Stimulated activated CD4-positive, alpha-beta T cell treated with anti-CD3 and anti-CD28 coated beads, Interleukin-1b, Interleukin-23, amount 100 ng/mL, for 4 hours (primary cell): ENCODE data around the gene EMID1.
A peak's percentile ranks its signal among the peaks of the same experiment; 100 is the strongest.

ENCODE experiments used
- DNase-seq, 2 donors: peaks; one replicate each; pipeline ENCODE4 v3.0.0-alpha.2; 2020; ENCODE audit warnings: low read depth in 2 of 2

Gene EMID1

GRCh38 chr22:29205594-29206371 lies at the start of gene EMID1:
Gene EMID1 (plus strand): TSS chr22:29205896. CDS start chr22:29206039, 143 bp downstream.
- peak in 1 of 2 donors; percentile 9 for DNase-seq

GRCh38 chr22:29155966-29156365 lies 49.7 kb upstream of the EMID1 start:
- no peak for DNase-seq

- DNase-seq, result no peak
These were observed 49.2 kb upstream of the EMID1 start for GRCh38 chr22:29156507-29156906.

- no peak for DNase-seq
These were observed 47.7 kb upstream of the EMID1 start for GRCh38 chr22:29157759-29158535.

DNA sequence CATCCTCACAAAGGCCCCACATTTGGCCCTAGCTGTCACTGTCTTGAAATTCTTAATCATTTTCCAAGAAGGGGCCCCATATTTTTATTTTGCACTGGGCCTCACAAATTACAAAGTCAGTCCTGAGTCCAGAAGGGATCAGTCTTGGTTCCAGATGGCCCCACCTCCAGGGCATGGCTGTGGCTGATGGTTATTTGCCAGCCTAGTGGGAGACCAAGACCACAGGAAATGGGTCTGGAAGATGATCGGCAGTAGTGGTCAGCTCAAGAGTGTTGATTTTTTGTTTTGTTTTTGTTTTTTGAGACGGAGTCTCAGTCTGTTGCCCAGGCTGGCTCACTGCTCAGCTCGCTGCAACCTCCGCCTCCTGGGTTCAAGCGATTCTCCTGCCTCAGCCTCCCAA lies 47.1 kb upstream of the EMID1 start:
- DNase-seq, result no peak

DNA sequence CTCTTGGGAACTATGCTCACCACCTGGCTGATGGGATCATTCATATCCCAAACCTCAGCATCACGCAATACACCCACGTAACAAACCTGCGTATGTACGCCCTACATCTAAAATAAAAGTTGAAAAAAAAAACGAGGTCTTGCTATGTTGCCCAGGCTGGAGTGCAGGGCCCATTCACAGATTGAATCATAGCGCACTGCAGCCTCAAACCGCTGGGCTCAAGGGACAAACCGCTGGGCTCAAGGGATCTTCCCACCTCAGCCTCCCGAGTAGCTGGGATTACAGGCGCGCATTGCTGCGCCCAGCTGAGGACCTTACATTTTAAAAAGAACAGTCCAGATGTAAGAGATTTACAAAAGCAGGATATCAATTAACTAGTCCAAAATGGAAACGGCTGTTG lies 41.9 kb upstream of the EMID1 start:
- DNase-seq, result no peak

DNA sequence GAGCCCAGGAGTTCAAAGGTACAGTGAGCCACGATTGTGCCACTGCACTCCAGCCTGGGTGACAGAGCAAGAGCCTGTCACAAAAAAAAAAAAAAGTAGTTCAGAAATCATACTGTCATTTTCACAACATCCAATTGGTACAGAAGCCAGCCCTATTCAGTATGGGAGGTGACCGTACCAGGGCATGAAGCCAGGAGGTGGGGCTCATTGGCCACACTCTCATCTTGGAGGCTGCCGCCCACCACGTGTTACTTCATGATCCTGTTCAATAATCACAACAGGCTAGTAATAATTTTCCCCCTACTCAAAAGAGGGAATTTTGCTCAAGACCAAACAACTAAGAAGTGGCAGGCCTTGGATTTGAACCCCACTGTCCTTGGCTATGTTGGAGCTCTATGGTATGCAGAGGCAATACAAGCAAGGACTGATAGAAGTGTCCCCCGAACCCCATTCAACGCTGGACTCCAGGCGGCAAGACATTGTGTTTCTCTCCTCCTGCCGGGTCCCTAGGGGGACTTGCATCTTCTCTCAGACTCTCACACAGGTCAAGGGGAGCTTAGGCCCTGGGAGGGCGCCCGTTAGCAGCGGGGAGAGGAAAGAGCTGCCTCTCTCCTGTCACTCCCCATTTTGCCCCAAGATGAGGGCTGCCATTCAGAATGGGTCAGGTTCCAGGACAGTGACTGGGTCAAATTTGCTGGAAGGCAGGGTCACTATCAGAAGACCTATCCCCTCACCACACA lies 40.2 kb upstream of the EMID1 start:
- DNase-seq, result no peak

DNA sequence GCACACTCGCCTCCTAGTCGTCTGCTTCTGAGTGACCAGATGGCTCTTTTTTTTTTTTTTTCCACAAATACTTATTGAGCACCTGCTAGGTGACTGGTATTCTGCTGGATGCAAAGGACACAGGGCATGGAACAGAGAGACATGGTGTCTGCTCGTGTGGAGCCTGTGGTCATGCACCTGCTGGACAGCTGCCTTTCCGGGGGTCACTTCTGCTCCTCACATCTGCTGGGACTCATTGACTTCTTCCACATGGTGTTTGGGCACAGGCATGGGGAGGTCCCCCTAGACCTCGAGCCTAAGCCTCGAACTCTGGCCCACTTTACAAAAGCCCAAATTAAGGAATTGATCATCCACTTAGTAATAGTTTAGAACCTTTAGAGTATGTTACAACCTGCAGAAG lies 39.5 kb upstream of the EMID1 start:
- DNase-seq, result no peak

- DNase-seq, result peak in 1 of 2 donors; percentile 5
These were observed 38.4 kb upstream of the EMID1 start for GRCh38 chr22:29167032-29167911.

GRCh38 chr22:29171721-29172120 lies 34.0 kb upstream of the EMID1 start:
- no peak for DNase-seq

- DNase-seq, result no peak
These were observed 33.5 kb upstream of the EMID1 start for GRCh38 chr22:29172216-29172615.

- DNase-seq, result no peak
These were observed 30.3 kb upstream of the EMID1 start for GRCh38 chr22:29175312-29175835.

- DNase-seq, result no peak
These were observed 21.5 kb upstream of the EMID1 start for GRCh38 chr22:29183971-29184848.

GRCh38 chr22:29184849-29185490 lies 20.7 kb upstream of the EMID1 start:
- DNase-seq, result no peak

DNA sequence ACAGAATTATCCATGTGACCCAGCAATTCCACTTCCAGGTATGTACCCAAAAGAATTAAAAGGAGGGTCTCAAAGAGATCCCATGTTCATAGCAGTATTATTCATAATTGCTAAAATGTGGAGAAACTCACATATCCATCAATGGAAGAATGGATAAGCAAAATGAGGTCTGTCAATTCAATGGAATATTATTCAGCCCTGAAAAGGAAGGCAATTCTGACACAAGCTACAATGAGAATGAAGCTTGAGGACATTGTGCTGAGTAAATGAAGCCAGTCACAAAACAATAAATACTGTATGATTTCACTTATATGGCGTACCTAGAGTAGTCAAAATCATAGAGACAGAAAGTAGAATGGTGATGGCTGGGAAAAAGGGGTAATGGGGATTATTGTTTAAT lies 19.4 kb upstream of the EMID1 start:
- no peak for DNase-seq

GRCh38 chr22:29187831-29188230 lies 17.9 kb upstream of the EMID1 start:
- no peak for DNase-seq

DNA sequence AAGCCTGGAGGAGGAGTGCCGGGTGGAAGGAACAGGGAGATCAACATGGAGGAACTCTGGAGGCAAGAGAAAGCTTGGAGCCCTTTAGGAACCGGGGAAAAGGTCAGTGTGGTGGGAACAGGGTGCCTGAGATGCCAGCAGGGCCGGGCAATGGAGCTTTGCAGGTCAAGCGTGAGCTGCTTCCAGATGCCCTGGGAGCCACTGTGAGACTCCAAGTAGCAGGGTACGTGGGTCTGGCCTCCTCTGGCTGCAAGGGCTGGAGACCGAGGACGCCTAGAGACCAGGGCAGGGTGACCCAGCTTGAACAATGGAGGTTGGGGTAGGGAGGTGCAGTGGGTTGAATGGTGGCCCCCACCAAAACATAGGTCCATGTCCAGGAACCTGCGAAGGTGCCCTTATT lies 15.6 kb upstream of the EMID1 start:
- no peak for DNase-seq

GRCh38 chr22:29190918-29191317 lies 14.8 kb upstream of the EMID1 start:
- DNase-seq, result no peak

DNA sequence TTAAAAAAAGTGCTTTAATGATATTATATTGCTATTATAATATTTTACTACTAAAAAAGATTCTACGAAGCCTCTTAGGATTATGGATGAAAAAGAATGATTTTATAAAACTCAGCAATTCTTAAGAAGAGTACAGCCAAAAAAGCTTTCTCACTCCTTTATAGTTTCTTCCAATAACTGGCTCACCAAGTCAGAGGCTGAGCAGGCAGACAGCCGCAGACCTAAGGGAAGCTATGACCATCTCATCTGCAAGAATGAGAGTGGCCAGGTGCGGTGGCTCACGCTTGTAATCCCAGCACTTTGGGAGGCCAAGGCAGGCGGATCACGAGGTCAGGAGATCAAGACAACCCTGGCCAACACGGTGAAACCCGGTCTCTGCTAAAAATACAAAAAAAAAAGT lies 12.7 kb upstream of the EMID1 start:
- no peak for DNase-seq

GRCh38 chr22:29194184-29194583 lies 11.5 kb upstream of the EMID1 start:
- DNase-seq, result no peak
